K562 (cell line): Measurements from ENCODE around the gene SCYL1. TPM values are rescaled to one million over a fixed set of nuclear protein-coding genes. Genes with fewer than 3 reads are reported as not detected.

Experiments
- ARID1B ChIP-seq: fragments of 450-650 bp; IDR thresholded peaks from 2 replicates; pipeline ENCODE4 v1.6.1; 2016; ENCODE audit warnings: antibody characterized with exemption, mild to moderate bottlenecking, inconsistent platforms
- CBX2 ChIP-seq: fragments of 200-600 bp; sonication (generic); IDR thresholded peaks from one replicate; pipeline ENCODE4 v1.6.1; 2012; ENCODE audit warnings: mild to moderate bottlenecking, low read length, inconsistent platforms; ENCODE audit not compliant: insufficient read depth, poor library complexity, severe bottlenecking
- CC2D1A ChIP-seq: fragments of 450-650 bp; IDR thresholded peaks from 2 replicates; pipeline ENCODE4 v1.6.1; 2017; ENCODE audit warnings: mild to moderate bottlenecking
- EP400 ChIP-seq: fragments of 450-650 bp; IDR thresholded peaks from 2 replicates; pipeline ENCODE4 v1.6.1; 2017; ENCODE audit warnings: antibody characterized with exemption, mild to moderate bottlenecking, moderate library complexity
- FOXM1 ChIP-seq, 2 experiments: fragments of 450-650 bp in 1 of 2; sonication (generic) in 1 of 2; formaldehyde crosslinking in 1 of 2; IDR thresholded peaks; 2 replicates each; pipeline versions ENCODE4 v1.6.1 to v1.9.0; 2017 to 2022; ENCODE audit warnings: low read depth in 2 of 2, mild to moderate bottlenecking in 2 of 2, missing genetic modification reagents in 1 of 2, moderate library complexity in 1 of 2
- GATA2 ChIP-seq: sonication (generic); formaldehyde crosslinking; IDR thresholded peaks from 2 replicates; pipeline ENCODE4 v1.4.0; 2020; ENCODE audit warnings: mild to moderate bottlenecking, missing genetic modification reagents
- ID3 ChIP-seq, 2 experiments: fragments of 250-450 bp in 1 of 2; fragments of 450-650 bp in 1 of 2; sonication (Bioruptor Pico) in 1 of 2; IDR thresholded peaks; 2 replicates each; pipeline versions ENCODE4 v1.6.1 to v1.8.0; 2016 to 2021; ENCODE audit warnings: mild to moderate bottlenecking in 2 of 2, moderate library complexity in 2 of 2, missing compliant biosample characterization in 1 of 2, missing genetic modification characterization in 1 of 2
- JUN ChIP-seq, 2 experiments: sonication (generic) in 1 of 2; formaldehyde crosslinking in 1 of 2; IDR thresholded peaks; 2 replicates each; pipeline versions ENCODE4 v1.6.1 to v1.8.0; 2012 to 2022; ENCODE audit warnings: borderline replicate concordance in 2 of 2, mild to moderate bottlenecking in 2 of 2, improper control_type of control experiment in 1 of 2, low read depth in 1 of 2, low read length in 1 of 2, missing genetic modification reagents in 1 of 2
- MTA1 ChIP-seq: fragments of 450-650 bp; IDR thresholded peaks from 2 replicates; pipeline ENCODE4 v1.6.1; 2017; ENCODE audit warnings: borderline replicate concordance
- PTRF ChIP-seq: fragments of 450-650 bp; IDR thresholded peaks from 2 replicates; pipeline ENCODE4 v1.6.1; 2016; ENCODE audit warnings: mild to moderate bottlenecking, missing genetic modification characterization, missing compliant biosample characterization
- RUNX1 ChIP-seq: sonication (generic); IDR thresholded peaks from 2 replicates; pipeline ENCODE4 v1.6.1; 2016; ENCODE audit warnings: antibody characterized with exemption, low read depth
- SP1 ChIP-seq: sonication (generic); formaldehyde crosslinking; IDR thresholded peaks from 2 replicates; pipeline ENCODE4 v1.8.1; 2022; ENCODE audit warnings: mild to moderate bottlenecking, missing genetic modification reagents
- XRCC5 ChIP-seq: fragments of 200-400 bp; formaldehyde crosslinking; IDR thresholded peaks from 2 replicates; pipeline ENCODE4 v1.6.1; 2017; ENCODE audit warnings: low read depth, mild to moderate bottlenecking, low read length
- ZFPM2 ChIP-seq: fragments of 250-450 bp; sonication (Bioruptor Pico); IDR thresholded peaks from 2 replicates; pipeline ENCODE4 v1.5.1; 2022; ENCODE audit warnings: mild to moderate bottlenecking
- ZKSCAN8 ChIP-seq: fragments of 200-800 bp; sonication (Bioruptor generic); IDR thresholded peaks from 2 replicates; pipeline ENCODE4 v1.6.1; 2016; ENCODE audit warnings: missing genetic modification characterization, missing compliant biosample characterization
- ZNF263 ChIP-seq: sonication (generic); formaldehyde crosslinking; IDR thresholded peaks from 2 replicates; pipeline ENCODE4 v1.8.0; 2022; ENCODE audit warnings: mild to moderate bottlenecking, missing genetic modification reagents, borderline replicate concordance
- ZNF398 ChIP-seq: fragments of 250-450 bp; sonication (Bioruptor Pico); IDR thresholded peaks from 2 replicates; pipeline ENCODE4 v1.8.0; 2021; ENCODE audit warnings: moderate library complexity, mild to moderate bottlenecking, inconsistent platforms
- ZNF449 ChIP-seq: fragments of 250-450 bp; sonication (Bioruptor Pico); IDR thresholded peaks from 2 replicates; pipeline ENCODE4 v1.8.0; 2022; ENCODE audit warnings: moderate library complexity, mild to moderate bottlenecking, inconsistent platforms
- ZNF77 ChIP-seq: fragments of 250-450 bp; sonication (Bioruptor Pico); IDR thresholded peaks from 2 replicates; pipeline ENCODE4 v1.5.0; 2020
- ZNF830 ChIP-seq: fragments of 250-450 bp; sonication (Bioruptor Pico); IDR thresholded peaks from 2 replicates; pipeline ENCODE4 v1.5.0; 2021; ENCODE audit warnings: mild to moderate bottlenecking
- polyA plus RNA-seq, 8 experiments: library from polyadenylated mRNA; depleted of rRNA in 4 of 8; stranded (reverse) in 5 of 8; unstranded in 3 of 8; fragments of >200 nt; fragmentation: Nextera tagmentation in 2 of 8; fragmentation: Illumina TruSeq in 1 of 8; extraction: Ambion mirVana in 2 of 8; extraction: Trizol in 1 of 8; gene quantifications; 2 replicates each; pipeline versions ENCODE4 v1.2.1 to v1.2.3, GENCODE V29; 2011 to 2014; ENCODE audit warnings: inconsistent platforms in 1 of 8, missing spikeins in 1 of 8
- total RNA-seq, 7 experiments: library from RNA; depleted of rRNA in 6 of 7; stranded (reverse); fragments of >200 nt in 6 of 7; fragmentation: Illumina TruSeq in 2 of 7; extraction: Trizol in 2 of 7; gene quantifications; 2 replicates each; pipeline versions ENCODE4 v1.2.1 to v1.2.3, GENCODE V29; 2011 to 2021; ENCODE audit warnings: low replicate concordance in 1 of 7
- TF ChIP-seq, protein P1 (sequence below): fragments of 250-450 bp; sonication (Bioruptor Pico); IDR thresholded peaks from 2 replicates; pipeline ENCODE4 v1.6.1; 2021; ENCODE audit warnings: mild to moderate bottlenecking
- TF ChIP-seq, protein P2 (sequence below): sonication (generic); formaldehyde crosslinking; IDR thresholded peaks from 2 replicates; pipeline ENCODE4 v1.8.0; 2022; ENCODE audit warnings: missing genetic modification reagents, mild to moderate bottlenecking, moderate library complexity, borderline replicate concordance

SCYL1 gene
- total and polyA plus RNA-seq, 9 of the 15 experiments (the other 6 are each of a cell fraction or from before 2014, with no cell fraction given) = 1.9 to 145 (median 57.6) TPM

DNA sequence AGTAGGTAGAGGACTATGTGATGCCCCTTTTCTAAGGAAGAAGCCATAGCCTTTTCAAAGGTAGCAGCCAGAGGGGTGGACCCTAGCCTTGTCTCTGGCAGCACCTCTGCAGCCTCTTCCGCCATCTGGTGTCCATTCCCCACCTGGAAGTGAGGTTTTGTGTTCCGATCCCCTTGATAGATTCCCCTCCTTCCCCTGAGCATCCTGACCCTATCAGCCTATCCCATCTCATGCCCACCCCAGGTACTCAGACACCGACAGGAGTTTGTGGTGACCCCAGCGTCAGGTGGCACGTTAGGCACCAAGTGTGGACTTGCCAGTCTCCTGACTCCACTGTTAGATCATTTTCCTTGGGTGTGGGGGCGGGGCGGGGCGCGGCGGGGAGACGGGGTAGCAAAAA is 47.1 kb downstream of the SCYL1 start (continued):
- no peak for TF ChIP-seq ZNF449
- peak; percentile 39; the same call in 1 of the 2 replicates for TF ChIP-seq GATA2 (CRISPR knock-in tag)
- TF ChIP-seq ID3 (CRISPR knock-in tag; IDR thresholded peaks at IDR 0.05) = no peak
- TF ChIP-seq ID3 (tag; IDR thresholded peaks at IDR 0.05) = no peak
- TF ChIP-seq PTRF (tag) = no peak
- no peak for TF ChIP-seq ZNF263 (CRISPR knock-in tag)
- TF ChIP-seq, protein P1, sequence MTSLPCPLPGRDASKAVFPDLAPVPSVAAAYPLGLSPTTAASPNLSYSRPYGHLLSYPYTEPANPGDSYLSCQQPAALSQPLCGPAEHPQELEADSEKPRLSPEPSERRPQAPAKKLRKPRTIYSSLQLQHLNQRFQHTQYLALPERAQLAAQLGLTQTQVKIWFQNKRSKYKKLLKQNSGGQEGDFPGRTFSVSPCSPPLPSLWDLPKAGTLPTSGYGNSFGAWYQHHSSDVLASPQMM (CRISPR knock-in tag) = no peak
- TF ChIP-seq JUN (IDR thresholded peaks at IDR 0.05; ENCODE audit: borderline replicate concordance, low read depth, low read length) = no peak
- TF ChIP-seq JUN (CRISPR knock-in tag; IDR thresholded peaks at IDR 0.05; ENCODE audit: borderline replicate concordance) = no peak
- peak; percentile 20; the same call in 1 of the 2 replicates for TF ChIP-seq EP400
- 0 out of 2 replicates have a peak, but pooled peaks have one; percentile 30 for TF ChIP-seq XRCC5
- 0 out of 2 replicates have a peak, but pooled peaks have one; percentile 9 for TF ChIP-seq ARID1B
- TF ChIP-seq ZKSCAN8 (CRISPR knock-in tag) = no peak
- no peak for TF ChIP-seq CBX2
- no peak for TF ChIP-seq RUNX1
- no peak for TF ChIP-seq ZNF398 (CRISPR knock-in tag)
- TF ChIP-seq, protein P2, sequence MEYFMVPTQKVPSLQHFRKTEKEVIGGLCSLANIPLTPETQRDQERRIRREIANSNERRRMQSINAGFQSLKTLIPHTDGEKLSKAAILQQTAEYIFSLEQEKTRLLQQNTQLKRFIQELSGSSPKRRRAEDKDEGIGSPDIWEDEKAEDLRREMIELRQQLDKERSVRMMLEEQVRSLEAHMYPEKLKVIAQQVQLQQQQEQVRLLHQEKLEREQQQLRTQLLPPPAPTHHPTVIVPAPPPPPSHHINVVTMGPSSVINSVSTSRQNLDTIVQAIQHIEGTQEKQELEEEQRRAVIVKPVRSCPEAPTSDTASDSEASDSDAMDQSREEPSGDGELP (CRISPR knock-in tag) = no peak; the same call in none of the 2 replicates
- TF ChIP-seq SP1 (CRISPR knock-in tag) = peak; percentile 36; the same call in 1 of the 2 replicates
- peak; percentile 58; the same call in 1 of the 2 replicates for TF ChIP-seq CC2D1A
- TF ChIP-seq ZNF830 (CRISPR knock-in tag) = no peak
- no peak for TF ChIP-seq FOXM1 (IDR thresholded peaks at IDR 0.05; ENCODE audit: low read depth)
- TF ChIP-seq FOXM1 (CRISPR knock-in tag; IDR thresholded peaks at IDR 0.05; ENCODE audit: low read depth) = 0 out of 2 replicates have a peak, but pooled peaks have one; percentile 12
- no peak for TF ChIP-seq MTA1
- no peak for TF ChIP-seq ZNF77 (CRISPR knock-in tag)
- TF ChIP-seq ZFPM2 (CRISPR knock-in tag) = no peak
